GM23338 (cell line): ENCODE measurements around the gene SACM1L.

ENCODE experiments used
- CTCF ChIP-seq, 2 experiments: fragments of 200-600 bp in 1 of 2; sonication (generic) in 1 of 2; conservative IDR thresholded peaks; 2 replicates each; pipeline versions ENCODE4 v1.5.1 to v1.6.1; 2016 to 2017; ENCODE audit warnings: antibody characterized with exemption in 2 of 2, low read depth in 2 of 2, mild to moderate bottlenecking in 2 of 2, moderate library complexity in 1 of 2
- ETS1 ChIP-seq: IDR thresholded peaks from 2 replicates; pipeline ENCODE4 v1.6.1; 2016; ENCODE audit warnings: antibody characterized with exemption
- EZH2 ChIP-seq: fragments of 200-600 bp; sonication (generic); IDR thresholded peaks from one replicate; pipeline ENCODE4 v1.8.0; 2017; ENCODE audit warnings: antibody characterized with exemption, mild to moderate bottlenecking, low read depth; ENCODE audit not compliant: unreplicated experiment
- EZH2phosphoT487 ChIP-seq: fragments of 200-600 bp; sonication (generic); IDR thresholded peaks from one replicate; pipeline ENCODE4 v1.8.1; 2018; ENCODE audit warnings: antibody characterized with exemption; ENCODE audit not compliant: unreplicated experiment
- POLR2AphosphoS5 ChIP-seq: IDR thresholded peaks from 2 replicates; pipeline ENCODE4 v1.6.1; 2016; ENCODE audit warnings: antibody characterized with exemption, low read depth

GRCh38 chr3:45786801-45787495, 97.8 kb downstream of the SACM1L start:
- TF ChIP-seq CTCF (conservative IDR thresholded peaks at IDR 0.05; ENCODE audit: low read depth in 2 of 2) (no peak), EZH2 (no peak), EZH2phosphoT487 (no peak), POLR2AphosphoS5 (no peak), ETS1 (no peak)
